NCI-H1417 (cell line): ENCODE data around the gene PHGDH.
"Not testable (repeated sequence)": the region's sequence is repeated elsewhere in the genome, so short reads cannot be mapped to it uniquely, and the experiment has no call there.

Experiments used
- DNase-seq, 3 experiments: peaks; one replicate each; lab custom pipeline; 2025; lab: John Stamatoyannopoulos, UW

PHGDH gene

GRCh38 chr1:119697598-119697997 lies 14.1 kb upstream of the PHGDH start:
- DNase-seq, result no peak

DNA sequence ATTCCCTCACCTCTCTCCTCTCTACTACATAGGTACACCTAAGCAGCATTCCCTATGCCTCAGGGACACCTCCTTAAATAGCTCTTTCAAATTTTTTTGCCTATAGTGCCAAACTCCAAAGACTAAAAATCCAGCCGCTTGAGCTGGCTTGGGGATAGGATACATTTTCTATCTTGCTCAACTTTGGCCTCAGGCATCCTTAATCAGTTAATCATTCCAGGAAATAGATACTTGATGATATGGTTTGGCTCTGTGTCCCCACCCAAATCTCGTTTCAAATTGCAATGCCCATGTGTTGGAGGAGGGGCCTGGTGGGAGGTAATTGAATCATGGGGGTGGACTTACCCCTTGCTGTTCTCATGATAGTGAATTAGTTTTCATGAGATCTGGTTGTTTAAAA lies 11.4 kb upstream of the PHGDH start:
- no peak for DNase-seq

- DNase-seq, result no peak
Measured at GRCh38 chr1:119701659-119702058, 10.1 kb upstream of the PHGDH start.

GRCh38 chr1:119702384-119702783 lies 9.3 kb upstream of the PHGDH start:
- no peak for DNase-seq

- DNase-seq, result no peak
Measured at GRCh38 chr1:119703666-119704450, 7.9 kb upstream of the PHGDH start.

DNA sequence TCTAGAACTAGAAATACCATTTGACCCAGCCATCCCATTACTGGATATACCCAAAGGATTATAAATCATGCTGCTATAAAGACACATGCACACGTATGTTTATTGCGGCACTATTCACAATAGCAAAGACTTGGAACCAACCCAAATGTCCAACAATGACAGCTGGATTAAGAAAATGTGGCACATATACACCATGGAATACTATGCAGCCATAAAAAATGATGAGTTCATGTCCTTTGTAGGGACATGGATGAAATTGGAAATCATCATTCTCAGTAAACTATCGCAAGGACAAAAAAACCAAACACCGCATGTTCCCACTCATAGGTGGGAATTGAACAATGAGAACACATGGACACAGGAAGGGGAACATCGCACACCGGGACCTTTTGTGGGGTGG lies 5.1 kb upstream of the PHGDH start:
- DNase-seq, result not testable (repeated sequence)

DNA sequence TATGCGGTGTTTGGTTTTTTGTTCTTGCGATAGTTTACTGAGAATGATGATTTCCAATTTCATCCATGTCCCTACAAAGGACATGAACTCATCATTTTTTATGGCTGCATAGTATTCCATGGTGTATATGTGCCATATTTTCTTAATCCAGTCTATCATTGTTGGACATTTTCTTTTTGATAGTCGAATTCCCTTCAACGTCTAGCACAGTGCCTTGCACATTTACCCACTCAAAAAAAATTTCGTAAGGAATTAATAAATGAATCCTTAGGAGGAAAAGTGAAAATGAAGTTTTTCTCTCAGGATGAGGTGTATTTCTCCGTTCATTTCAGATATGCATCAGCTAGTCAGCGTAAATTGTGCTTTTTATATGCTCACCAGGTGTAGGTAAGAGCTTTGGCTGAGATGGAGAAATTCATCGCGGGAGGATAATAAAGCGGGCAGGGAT lies 354 bp upstream of the PHGDH start:
- not testable (repeated sequence) for DNase-seq

DNA sequence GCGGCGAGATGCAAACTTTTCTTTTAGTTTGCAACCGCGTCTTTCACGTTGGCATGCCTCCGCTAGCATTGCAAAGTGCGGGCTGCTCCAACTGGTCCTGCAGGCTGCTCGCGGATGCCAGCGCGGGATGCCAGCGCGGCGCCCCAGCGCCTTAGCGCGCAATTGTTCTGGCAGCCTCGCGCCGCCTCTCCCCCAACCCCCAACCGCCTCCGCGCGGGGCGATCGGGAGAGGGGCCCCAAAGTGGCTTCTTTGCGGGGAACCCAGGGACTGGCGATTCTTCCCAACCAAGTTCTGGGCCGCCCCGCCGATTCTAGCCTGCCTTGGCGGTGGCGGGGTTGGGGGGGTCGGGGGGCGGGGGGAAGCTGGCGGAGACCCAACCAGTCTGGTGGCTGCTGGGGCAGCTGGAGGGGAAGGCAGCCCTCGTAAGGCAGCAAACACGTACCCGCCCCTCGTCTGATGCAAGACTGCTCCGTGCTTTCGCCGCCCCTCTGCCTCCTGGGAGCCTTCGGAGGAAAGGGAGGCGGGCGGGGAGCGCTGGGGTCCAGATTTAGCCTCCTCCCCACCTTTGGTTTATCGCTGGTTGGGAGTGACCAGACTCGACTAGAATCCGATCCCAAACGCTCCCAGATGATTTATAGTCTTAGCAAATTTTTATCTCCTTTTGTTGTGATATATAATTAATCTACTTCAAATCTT lies 756 bp downstream of the PHGDH start:
- DNase-seq, result peak; percentile 21 to 88 (median 76)

DNA sequence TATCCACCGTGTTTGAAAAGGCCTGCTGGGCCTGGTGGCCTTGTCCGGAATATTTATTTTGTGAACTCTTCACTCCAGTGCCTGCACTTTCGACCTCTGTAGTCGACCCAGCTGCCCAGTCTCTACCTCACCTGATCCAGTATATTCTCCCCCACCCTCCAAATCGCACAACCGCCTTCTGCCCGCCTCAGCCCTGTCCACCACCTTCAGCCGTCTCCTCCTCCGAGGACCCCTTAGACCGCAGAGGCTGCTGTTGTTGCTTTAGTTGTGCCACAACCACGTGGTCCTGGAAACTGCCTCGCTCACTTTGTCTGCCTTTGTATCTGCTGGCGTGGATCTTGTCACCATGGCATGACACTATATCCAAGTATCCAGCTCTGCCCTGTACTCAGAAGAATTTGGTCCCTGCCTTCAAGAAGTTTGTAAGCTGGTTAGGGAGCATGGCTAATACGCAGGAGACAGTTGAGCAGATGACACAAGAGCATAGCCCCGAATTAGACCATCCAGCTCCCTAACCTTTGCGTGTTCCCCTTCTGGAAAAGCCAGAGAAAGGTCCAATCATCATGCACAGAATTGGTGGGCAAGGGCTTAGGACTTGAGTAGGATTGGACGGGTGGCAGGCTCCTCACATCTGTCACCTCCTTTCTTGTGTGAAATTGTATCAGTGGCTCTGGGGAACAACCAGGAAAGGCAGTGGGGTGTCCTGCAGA lies 1.5 kb downstream of the PHGDH start:
- DNase-seq, result peak in 2 of 3 experiments; percentile 61 to 72

DNA sequence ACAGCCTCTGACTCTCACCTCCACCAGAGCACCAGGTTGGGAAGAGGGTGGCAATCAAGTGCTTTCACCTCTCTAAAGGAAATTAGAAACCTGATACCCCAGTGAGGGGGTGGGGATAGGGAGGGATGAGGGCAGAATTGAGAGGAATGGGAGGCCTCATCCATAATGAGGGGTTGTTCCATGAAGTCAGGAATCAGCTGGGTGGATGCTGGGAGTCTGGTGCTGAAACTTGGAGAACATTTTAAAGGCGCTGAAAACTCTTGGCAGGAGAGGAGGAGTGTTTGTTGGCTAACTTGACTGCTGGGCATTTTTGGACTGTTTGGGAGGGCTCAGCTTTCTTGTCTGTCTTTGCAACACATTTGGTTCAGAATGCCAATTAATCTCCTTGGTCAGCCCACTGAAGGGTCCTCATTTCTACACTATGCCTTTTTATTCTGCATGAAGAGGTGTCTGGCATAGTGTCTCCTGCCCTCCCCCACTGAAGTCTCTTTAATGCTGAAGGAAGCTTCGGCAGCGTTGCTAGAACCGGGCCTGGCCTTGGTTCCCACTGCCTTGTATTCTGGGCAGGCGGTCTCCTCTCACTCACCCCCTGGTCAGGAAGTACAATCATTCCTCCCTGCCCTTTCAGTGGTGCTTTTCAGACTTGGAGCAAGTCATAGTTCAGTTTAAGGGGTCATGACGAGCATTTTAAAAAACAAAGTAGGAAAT lies 2.2 kb downstream of the PHGDH start:
- DNase-seq, result peak in 2 of 3 experiments; percentile 49 to 73

GRCh38 chr1:119714583-119714982 lies 2.8 kb downstream of the PHGDH start:
- no peak for DNase-seq

DNA sequence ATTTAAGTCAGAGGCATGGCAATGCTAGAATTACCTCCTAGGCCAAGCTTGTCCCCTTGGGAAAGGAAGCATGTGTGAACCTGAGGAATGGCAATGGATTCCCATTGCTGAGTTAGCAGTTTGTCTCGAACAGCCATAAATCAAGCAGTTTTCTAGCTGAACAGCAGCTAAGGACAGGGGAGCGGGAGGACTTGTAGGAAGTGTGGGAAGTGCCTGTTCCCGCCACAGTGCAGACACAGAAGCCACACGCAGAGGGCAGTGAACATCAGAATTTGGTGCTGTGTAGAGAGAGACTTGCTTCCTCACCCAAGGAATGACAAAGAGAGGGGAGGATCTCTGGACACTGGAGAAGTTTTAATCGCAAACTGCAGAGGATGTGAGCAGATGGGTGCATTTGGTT lies 3.8 kb downstream of the PHGDH start:
- DNase-seq, result peak in 2 of 3 experiments; percentile 7 to 32

DNA sequence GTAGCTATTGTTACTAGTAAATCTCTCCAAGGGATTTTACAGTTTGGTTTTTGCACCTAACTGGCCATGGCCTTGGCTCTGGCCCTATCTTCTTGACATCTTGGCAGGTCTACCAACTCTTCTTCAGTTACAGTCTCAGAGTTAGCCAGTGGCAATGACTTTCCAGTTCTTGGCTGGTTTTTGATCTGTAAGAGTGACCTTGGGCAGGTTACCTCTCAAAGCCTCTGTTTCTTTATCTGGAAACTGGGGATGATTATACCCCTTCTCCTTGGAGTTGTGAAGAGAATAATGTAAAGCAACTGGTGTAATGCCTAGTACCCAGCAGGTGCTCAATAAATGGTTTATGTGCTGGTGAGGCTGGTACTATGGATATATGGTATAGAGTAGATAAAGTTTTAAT lies 6.7 kb downstream of the PHGDH start:
- DNase-seq, result no peak

DNA sequence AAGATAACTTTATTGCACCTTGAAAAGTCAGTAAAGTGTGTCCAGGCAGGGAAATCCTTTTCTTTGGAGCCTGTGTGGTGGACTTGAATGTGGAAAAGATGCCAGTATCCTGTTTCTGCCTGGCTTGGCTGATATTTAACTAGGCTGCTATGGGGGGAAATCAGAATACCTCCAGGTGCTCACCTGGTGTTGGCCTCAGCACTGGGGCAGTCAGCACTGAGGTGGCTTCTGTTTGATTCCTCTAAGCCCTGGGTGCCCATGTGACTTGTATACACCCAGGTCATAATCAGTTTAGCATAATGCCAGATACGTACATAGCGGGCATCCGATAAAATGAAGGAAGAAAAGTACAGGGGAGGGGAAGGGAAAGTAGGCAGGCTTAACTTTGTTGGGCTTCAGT lies 7.2 kb downstream of the PHGDH start:
- no peak for DNase-seq

- no peak for DNase-seq
Measured at GRCh38 chr1:119720866-119721440, 9.2 kb downstream of the PHGDH start.

- no peak for DNase-seq
Measured at GRCh38 chr1:119721896-119722295, 10.2 kb downstream of the PHGDH start.

DNA sequence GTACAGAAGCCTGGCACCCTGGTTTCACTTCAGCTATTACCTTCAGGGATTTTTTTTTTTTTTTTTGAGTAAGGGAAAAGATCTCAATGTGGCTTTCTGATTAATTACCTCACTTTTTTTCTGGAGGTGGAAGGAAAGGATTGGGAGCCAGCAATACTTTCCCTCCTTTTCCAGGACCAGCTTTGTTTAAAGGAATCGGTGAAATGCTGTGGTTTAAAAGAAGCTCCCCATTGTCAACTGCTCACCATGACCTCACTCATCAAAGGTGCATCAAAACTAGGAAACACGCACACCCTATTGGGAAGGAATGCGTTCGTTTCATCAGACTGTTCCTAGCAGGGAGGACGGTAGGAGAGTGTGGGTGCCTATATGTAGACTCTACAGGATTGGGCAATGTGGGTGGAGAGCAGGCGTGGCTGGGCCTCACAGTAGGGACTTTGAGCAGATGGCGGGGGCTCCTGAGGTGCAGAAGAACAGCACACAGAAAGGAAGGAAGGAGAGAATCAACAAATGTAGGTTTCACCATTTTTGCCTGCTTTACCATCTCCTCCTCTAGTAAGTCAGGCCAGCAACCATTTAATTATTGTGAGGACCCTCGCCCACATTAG lies 13.0 kb downstream of the PHGDH start:
- no peak for DNase-seq

DNA sequence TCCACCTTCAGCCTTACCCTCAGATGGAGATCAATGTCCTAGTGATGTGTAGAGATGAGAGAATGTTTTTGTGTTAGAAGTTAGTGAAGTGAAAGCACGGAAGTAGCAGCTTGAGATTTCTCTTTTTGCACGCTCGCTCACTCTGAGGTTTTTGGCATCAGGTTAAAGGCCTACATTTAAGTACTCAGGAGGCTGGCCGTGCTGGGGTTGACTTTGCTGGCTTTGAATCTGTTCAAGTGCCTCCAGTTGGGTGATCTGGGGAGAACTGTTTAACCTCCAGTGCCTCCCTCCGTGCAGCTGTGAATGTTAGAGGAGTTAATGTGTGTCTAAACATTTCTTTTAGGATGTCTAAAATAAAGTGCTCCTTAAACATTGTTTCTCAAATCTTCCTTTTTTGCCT lies 13.9 kb downstream of the PHGDH start:
- no peak for DNase-seq

DNA sequence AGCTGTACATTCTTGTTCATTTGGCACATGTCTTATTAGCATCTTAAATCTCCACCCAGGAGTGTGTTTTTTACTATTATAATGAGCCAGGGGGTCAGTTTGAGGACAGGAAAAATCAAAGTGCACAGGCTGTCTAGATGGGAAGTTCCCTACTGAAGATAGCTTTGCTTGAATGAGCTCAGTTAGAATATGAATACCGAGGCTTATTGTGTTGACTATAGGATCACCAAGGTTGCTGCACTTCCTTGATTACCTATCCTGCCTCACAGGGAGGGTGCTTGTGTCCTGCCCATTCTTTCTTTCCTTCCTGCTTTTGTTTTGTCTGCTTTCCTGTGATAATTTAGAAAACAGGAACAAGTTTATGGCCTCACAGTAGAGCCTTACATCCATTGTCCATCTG lies 16.3 kb downstream of the PHGDH start:
- DNase-seq, result no peak

- peak in 1 of 3 experiments; percentile 35 for DNase-seq
Measured at GRCh38 chr1:119729044-119729443, 17.3 kb downstream of the PHGDH start.

DNA sequence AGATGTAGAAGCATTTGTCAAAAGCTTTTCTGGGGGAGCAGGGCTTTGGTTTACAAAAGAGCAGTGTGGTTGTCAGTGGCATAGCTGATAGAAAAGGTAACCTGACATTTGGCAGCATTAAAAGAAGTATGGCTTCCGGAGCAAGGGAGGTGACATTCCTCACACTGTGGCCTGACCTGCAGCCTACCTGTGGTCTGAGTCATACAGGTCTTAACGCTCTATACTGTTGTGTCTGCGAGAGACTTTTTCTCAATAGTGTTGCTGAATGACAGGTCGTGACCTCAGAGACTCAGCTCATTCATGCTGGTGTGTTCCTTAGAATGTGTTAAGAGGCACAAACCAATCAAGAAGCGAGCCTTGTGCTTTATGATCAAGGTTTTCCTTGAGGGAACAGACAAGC lies 19.3 kb downstream of the PHGDH start:
- DNase-seq, result no peak
